Pancreas (tissue), 10 donors: ENCODE data around the gene FAM169A. TPM values are rescaled to one million over a fixed set of nuclear protein-coding genes. Genes with fewer than 3 reads are reported as not detected.
A peak's percentile ranks its signal among the peaks of the same experiment; 100 is the strongest.
"Not testable (repeated sequence)": the region's sequence is repeated elsewhere in the genome, so short reads cannot be mapped to it uniquely, and the experiment has no call there.

ENCODE experiments used
- ATAC-seq, 4 donors: fragments of 200-7000 bp; cut with Tn5 transposase; one replicate each; pipeline versions ENCODE4 v1.8.0 to v1.9.1; 2020; ENCODE audit warnings: mild to moderate bottlenecking in 4 of 4, moderate library complexity in 4 of 4
- DNase-seq, 6 donors: peaks; one replicate each; pipeline ENCODE4 v3.0.0-alpha.2; 2020
- FAIRE-seq: peaks from 2 replicates; lab custom pipeline; 2012; peaks lifted over from hg19 to GRCh38; lab: Jason Lieb, UNC
- H3K27ac ChIP-seq, 4 donors: fragments of 200-600 bp; sonication (generic); 1 replicate in 3 of 4; 2 replicates in 1 of 4; pipeline versions ENCODE4 v1.5.0 to v1.8.0; 2020
- H3K27me3 ChIP-seq, 4 donors: fragments of 200-600 bp; one replicate each; pipeline ENCODE4 v1.8.0; 2021
- H3K36me3 ChIP-seq, 3 donors: fragments of 200-600 bp; sonication (generic) in 1 of 3; one replicate each; pipeline versions ENCODE4 v1.5.0 to v1.8.0; 2020 to 2021
- H3K4me1 ChIP-seq, 3 donors: fragments of 200-600 bp; one replicate each; pipeline ENCODE4 v1.8.0; 2021
- H3K4me3 ChIP-seq, 4 donors: fragments of 200-600 bp; sonication (generic) in 2 of 4; one replicate each; pipeline versions ENCODE4 v1.5.0 to v1.8.0; 2020 to 2021
- H3K9me3 ChIP-seq, 4 donors: fragments of 200-600 bp; one replicate each; pipeline ENCODE4 v1.8.0; 2021
- CTCF ChIP-seq, 4 donors: fragments of 200-600 bp; sonication (generic) in 3 of 4; IDR thresholded peaks; one replicate each; pipeline versions ENCODE4 v1.5.0 to v1.8.0; 2021; ENCODE audit warnings: antibody characterized with exemption in 4 of 4
- WGBS, 2 donors: extraction: QIAGEN DNeasy Blood & Tissue Kit; methylation state at CpG; one replicate each; pipeline ENCODE4 v1.1.7; 2013; 5-methylcytosine and 5-hydroxymethylcytosine counted together
- intact Hi-C, 3 donors: fragments of 100-400 bp; cut with DNase I; formaldehyde crosslinking; loops; one replicate each; pipeline versions ENCODE4 v1.11.1 to v1.14.2; 2022
- polyA plus RNA-seq, 2 donors: library from polyadenylated mRNA; stranded (reverse); fragments of 200-250 nt; gene quantifications; one replicate each; pipeline ENCODE4 v1.2.3, GENCODE V29; 2013
- total RNA-seq, 6 donors: library from RNA; stranded (reverse); fragmentation: NEBNext Ultra II Directional in 4 of 6; extraction: Animal tissue kit (Norgen Biotek cat#: 25700) in 4 of 6; gene quantifications; one replicate each; pipeline versions ENCODE4 v1.2.1 to v1.2.4, GENCODE V29; 2021 to 2023
- donor health status: healthy with polysubstance abuse.
- donor health status: DM: no; HTN: no; CAD: no; lungs with moderate emphysema.
- donor health status: DM: no; HTN: no; CAD: no.
- donor health status: control.
- donor health status: control.
- donor health status: Bipolar disorder and iron deficiency.
- donor health status: DM: yes; HTN: yes; CAD: no.
- donor health status: DM: no; HTN: no; CAD: no.
- donor health status: DM: no; HTN: no; CAD: no.
- donor health status: DM: yes; HTN: yes; CAD: no.

The FAM169A gene
- total and polyA plus RNA-seq, 8 donors, result 0.28 to 2.4 (median 1.6) TPM

- Histone ChIP-seq H3K9me3 (no peaks in the 10 kb centered on the region), H3K4me1 (no peaks in the 10 kb centered on the region), H3K36me3 (no peaks in the 10 kb centered on the region), H3K27me3 (no peaks in the 10 kb centered on the region), H3K27ac (peak overlapping the region in 3 of 4 donors; percentile 40 to 62 (median 51)), H3K4me3 (peak overlapping the region; percentile 40 to 63 (median 48))
- DNase-seq, result no peak
- peak in 3 of 4 donors; percentile 31 to 42 (median 38) for ATAC-seq
- WGBS, 2 donors, result 13% methylated on average over 22 to 23 of the region's 23 CpGs
- no peak for TF ChIP-seq CTCF (IDR thresholded peaks at IDR 0.05)
- FAIRE-seq, result no peak
- intact Hi-C loops, result no loop called here
Measured at GRCh38 chr5:74865256-74865803, 857 bp downstream of the FAM169A start.

- peak in 1 of 4 donors; percentile 21 for ATAC-seq
- Histone ChIP-seq H3K4me1 (no peaks in the 10 kb centered on the region), H3K9me3 (no peaks in the 10 kb centered on the region), H3K27ac (peak overlapping the region in 1 of 4 donors; percentile 62), H3K4me3 (no peak overlapping the region), H3K27me3 (no peaks in the 10 kb centered on the region), H3K36me3 (no peaks in the 10 kb centered on the region)
- WGBS, 2 donors, result 62 to 65% methylated on average over 8 of the region's 8 CpGs
- intact Hi-C loops, result no loop called here
- no peak for DNase-seq
- no peak for TF ChIP-seq CTCF (IDR thresholded peaks at IDR 0.05)
- no peak for FAIRE-seq
Measured at GRCh38 chr5:74864823-74865222, 1.4 kb downstream of the FAM169A start.

- no peaks in the 10 kb centered on the region for H3K9me3 ChIP-seq
- no peak for FAIRE-seq
- H3K4me1 ChIP-seq, result no peaks in the 10 kb centered on the region
- no peaks in the 10 kb centered on the region for H3K27me3 ChIP-seq
- intact Hi-C loops, result no loop called here
- WGBS, 2 donors, result 91 to 97% methylated on average over 2 of the region's 2 CpGs
- H3K36me3 ChIP-seq, result no peaks in the 10 kb centered on the region
- no peak for TF ChIP-seq CTCF (IDR thresholded peaks at IDR 0.05)
- no peak overlapping the region for H3K4me3 ChIP-seq
- no peak for ATAC-seq
- DNase-seq, result no peak
- no peak overlapping the region for H3K27ac ChIP-seq
Measured at GRCh38 chr5:74863726-74864125, 2.5 kb downstream of the FAM169A start.

- no peak overlapping the region for H3K27ac ChIP-seq
- intact Hi-C loops, result no loop called here
- no peaks in the 10 kb centered on the region for H3K4me1 ChIP-seq
- 84 to 85% methylated on average over 2 of the region's 2 CpGs for WGBS, 2 donors
- no peaks in the 10 kb centered on the region for H3K27me3 ChIP-seq
- no peak for DNase-seq
- FAIRE-seq, result no peak
- no peak overlapping the region for H3K4me3 ChIP-seq
- no peaks in the 10 kb centered on the region for H3K9me3 ChIP-seq
- no peaks in the 10 kb centered on the region for H3K36me3 ChIP-seq
- ATAC-seq, result no peak
- no peak for TF ChIP-seq CTCF (IDR thresholded peaks at IDR 0.05)
Measured at GRCh38 chr5:74862221-74862620, 4.0 kb downstream of the FAM169A start.

- H3K4me1 ChIP-seq, FAIRE-seq, intact Hi-C loops, H3K27me3 ChIP-seq, ATAC-seq, DNase-seq, H3K36me3 ChIP-seq, H3K4me3 ChIP-seq, H3K9me3 ChIP-seq, H3K27ac ChIP-seq: not testable (repeated sequence)
- WGBS, 2 donors, result 91 to 94% methylated on average over 7 of the region's 7 CpGs
Measured at GRCh38 chr5:74856975-74857374, 9.2 kb downstream of the FAM169A start.
